Measurements from ENCODE around the gene ATXN3. TPM values are rescaled to one million over a fixed set of nuclear protein-coding genes. Genes with fewer than 3 reads are reported as not detected.
A peak's percentile ranks its signal among the peaks of the same experiment; 100 is the strongest.

Gene ATXN3
- 10 to 100 TPM; 20.0 to 40.8 (median 31.3) TPM for polyA plus RNA-seq (ENCODE audit: insufficient read length in 4 of 4)

- DNase-seq (ENCODE audit: low read depth in 4 of 4, low spot score in 2 of 4), result peak; percentile 72 to 94 (median 88)
Observed at GRCh38 chr14:92106143-92106926, at the start of gene ATXN3. Gene ATXN3 (minus strand): TSS chr14:92106582. CDS start chr14:92106552, 30 bp downstream.

GRCh38 chr14:92154283-92154942, 48.0 kb upstream of the ATXN3 start:
- no peak for DNase-seq (ENCODE audit: low read depth in 4 of 4, low spot score in 2 of 4)

- no peak for DNase-seq (ENCODE audit: low read depth in 4 of 4, low spot score in 2 of 4)
Observed at GRCh38 chr14:92153581-92153980, 47.2 kb upstream of the ATXN3 start.

GRCh38 chr14:92144708-92145107, 38.3 kb upstream of the ATXN3 start:
- DNase-seq (ENCODE audit: low read depth in 4 of 4, low spot score in 2 of 4), result no peak

- no peak for DNase-seq (ENCODE audit: low read depth in 4 of 4, low spot score in 2 of 4)
Observed at GRCh38 chr14:92143962-92144361, 37.6 kb upstream of the ATXN3 start.

GRCh38 chr14:92143309-92143708, 36.9 kb upstream of the ATXN3 start:
- DNase-seq (ENCODE audit: low read depth in 4 of 4, low spot score in 2 of 4), result no peak

- DNase-seq (ENCODE audit: low read depth in 4 of 4, low spot score in 2 of 4), result no peak
Observed at GRCh38 chr14:92135269-92135668, 28.9 kb upstream of the ATXN3 start.

- DNase-seq (ENCODE audit: low read depth in 4 of 4, low spot score in 2 of 4), result no peak
Observed at GRCh38 chr14:92134456-92134855, 28.1 kb upstream of the ATXN3 start.

GRCh38 chr14:92122761-92123160, 16.4 kb upstream of the ATXN3 start:
- no peak for DNase-seq (ENCODE audit: low read depth in 4 of 4, low spot score in 2 of 4)

- DNase-seq (ENCODE audit: low read depth in 4 of 4, low spot score in 2 of 4), result peak in 1 of 4 donors; percentile 57
Observed at GRCh38 chr14:92122351-92122677, 15.9 kb upstream of the ATXN3 start.

- peak; percentile 72 to 86 (median 80) for DNase-seq (ENCODE audit: low read depth in 4 of 4, low spot score in 2 of 4)
Observed at GRCh38 chr14:92121670-92122350, 15.4 kb upstream of the ATXN3 start, which contains the start of the genes CPSF2 and NDUFB1. Gene CPSF2 (plus strand): TSS chr14:92121969. CDS start chr14:92130985, 9,016 bp downstream. Gene NDUFB1 (minus strand): TSS chr14:92121706. CDS start chr14:92117637, 4,069 bp downstream.

- DNase-seq (ENCODE audit: low read depth in 4 of 4, low spot score in 2 of 4), result peak in 1 of 4 donors; percentile 50
Observed at GRCh38 chr14:92121207-92121669, 14.9 kb upstream of the ATXN3 start.

GRCh38 chr14:92109490-92109889, 3.1 kb upstream of the ATXN3 start:
- no peak for DNase-seq (ENCODE audit: low read depth in 4 of 4, low spot score in 2 of 4)

- DNase-seq (ENCODE audit: low read depth in 4 of 4, low spot score in 2 of 4), result no peak
Observed at GRCh38 chr14:92108345-92109254, 2.2 kb upstream of the ATXN3 start.

GRCh38 chr14:92105893-92106142, 564 bp downstream of the ATXN3 start:
- DNase-seq (ENCODE audit: low read depth in 4 of 4, low spot score in 2 of 4), result no peak

- no peak for DNase-seq (ENCODE audit: low read depth in 4 of 4, low spot score in 2 of 4)
Observed at GRCh38 chr14:92105073-92105892, 1.1 kb downstream of the ATXN3 start.

GRCh38 chr14:92103363-92103989, 2.9 kb downstream of the ATXN3 start:
- no peak for DNase-seq (ENCODE audit: low read depth in 4 of 4, low spot score in 2 of 4)

GRCh38 chr14:92099802-92100201, 6.6 kb downstream of the ATXN3 start:
- no peak for DNase-seq (ENCODE audit: low read depth in 4 of 4, low spot score in 2 of 4)

GRCh38 chr14:92093320-92093719, 13.1 kb downstream of the ATXN3 start:
- DNase-seq (ENCODE audit: low read depth in 4 of 4, low spot score in 2 of 4), result no peak

Measured in left renal cortex interstitium (tissue), 4 donors.